HK-2 (cell line): ENCODE measurements around the gene ZSWIM9.
"Not testable (repeated sequence)": the region's sequence is repeated elsewhere in the genome, so short reads cannot be mapped to it uniquely, and the experiment has no call there.

ENCODE experiments used
- DNase-seq: peaks from one replicate; pipeline ENCODE4 v3.0.0-alpha.2; 2018; ENCODE audit not compliant: unreplicated experiment

The ZSWIM9 gene

GRCh38 chr19:48213959-48214358, 43.5 kb downstream of the ZSWIM9 start:
- no peak for DNase-seq

- DNase-seq = no peak
Observed at GRCh38 chr19:48216933-48217332, 46.5 kb downstream of the ZSWIM9 start.

- DNase-seq = peak; percentile 28
Observed at GRCh38 chr19:48218997-48219396, 48.5 kb downstream of the ZSWIM9 start.

GRCh38 chr19:48220784-48221183, 50.3 kb downstream of the ZSWIM9 start:
- DNase-seq = not testable (repeated sequence)

GRCh38 chr19:48221628-48222027, 51.1 kb downstream of the ZSWIM9 start:
- no peak for DNase-seq

GRCh38 chr19:48230555-48231129, 60.2 kb downstream of the ZSWIM9 start:
- DNase-seq = no peak

GRCh38 chr19:48237057-48237456, 66.6 kb downstream of the ZSWIM9 start:
- no peak for DNase-seq

- no peak for DNase-seq
Observed at GRCh38 chr19:48239120-48239519, 68.6 kb downstream of the ZSWIM9 start.

- no peak for DNase-seq
Observed at GRCh38 chr19:48239582-48240141, 69.2 kb downstream of the ZSWIM9 start.

- not testable (repeated sequence) for DNase-seq
Observed at GRCh38 chr19:48241771-48242170, 71.3 kb downstream of the ZSWIM9 start.

- DNase-seq = no peak
Observed at GRCh38 chr19:48244281-48244680, 73.8 kb downstream of the ZSWIM9 start.

- DNase-seq = no peak
Observed at GRCh38 chr19:48246101-48246500, 75.6 kb downstream of the ZSWIM9 start.

GRCh38 chr19:48247212-48247611, 76.7 kb downstream of the ZSWIM9 start:
- DNase-seq = no peak
